Thoracic aorta (tissue), 2 donors: ENCODE data around the gene ATP1A2. TPM values are rescaled to one million over a fixed set of nuclear protein-coding genes. Genes with fewer than 3 reads are reported as not detected.

Experiments
- ATAC-seq: fragments of 150-250 bp; one replicate; pipeline ENCODE4 v1.8.0; 2017; ENCODE audit warnings: low read depth; ENCODE audit not compliant: insufficient number of reproducible peaks, low FRiP score
- DNase-seq: peaks from one replicate; pipeline ENCODE4 v3.0.0-alpha.2; 2020; ENCODE audit warnings: low spot score
- H3K27ac ChIP-seq, 2 donors: fragments of 200-600 bp; sonication (generic); 1 replicate in 1 of 2; 2 replicates in 1 of 2; pipeline ENCODE4 v1.5.1; 2016; ENCODE audit warnings: mild to moderate bottlenecking in 2 of 2, moderate library complexity in 2 of 2
- H3K27me3 ChIP-seq: fragments of 200-600 bp; sonication (generic); replicated peaks from 2 replicates; pipeline ENCODE4 v1.6.0; 2016; ENCODE audit warnings: mild to moderate bottlenecking; ENCODE audit not compliant: insufficient read depth
- H3K36me3 ChIP-seq: fragments of 200-600 bp; sonication (generic); one replicate; pipeline ENCODE4 v1.5.1; 2016
- H3K4me1 ChIP-seq, 2 donors: fragments of 200-600 bp; sonication (generic); 1 replicate in 1 of 2; 2 replicates in 1 of 2; pipeline versions ENCODE4 v1.5.1 to v1.6.0; 2016; ENCODE audit warnings: low read depth in 2 of 2, mild to moderate bottlenecking in 1 of 2; ENCODE audit not compliant: control insufficient read depth in 1 of 2
- H3K4me3 ChIP-seq: fragments of 200-600 bp; sonication (generic); 2 replicates; pipeline ENCODE4 v1.5.1; 2016; ENCODE audit warnings: mild to moderate bottlenecking
- H3K9me3 ChIP-seq: fragments of 200-600 bp; sonication (generic); 2 replicates; pipeline ENCODE4 v1.5.1; 2016
- total RNA-seq, 2 donors: library from RNA; depleted of rRNA; stranded (reverse); fragments of >200 nt; gene quantifications; one replicate each; pipeline versions ENCODE4 v1.1.0 to v1.2.3, GENCODE V29; 2016
- TF ChIP-seq, protein P1 (sequence below): fragments of 200-600 bp; sonication (generic); IDR thresholded peaks from one replicate; pipeline ENCODE4 v1.5.1; 2019; ENCODE audit warnings: antibody characterized with exemption

Gene ATP1A2
- total RNA-seq, 2 donors from 2014 or later = 86.0 to 146 TPM

GRCh38 chr1:160120797-160121196, 5.2 kb downstream of the ATP1A2 start:
- ATAC-seq (no peak), DNase-seq (no peak)
- Histone ChIP-seq H3K4me3 (no peak overlapping the region), H3K27me3 (no peaks in the 10 kb centered on the region), H3K4me1 (peaks cover 33 to 87% of the 10 kb centered on the region in 2 donors), H3K9me3 (no peaks in the 10 kb centered on the region), H3K36me3 (peaks cover 42% of the 10 kb centered on the region), H3K27ac (no peak overlapping the region)
- TF ChIP-seq, protein P1, sequence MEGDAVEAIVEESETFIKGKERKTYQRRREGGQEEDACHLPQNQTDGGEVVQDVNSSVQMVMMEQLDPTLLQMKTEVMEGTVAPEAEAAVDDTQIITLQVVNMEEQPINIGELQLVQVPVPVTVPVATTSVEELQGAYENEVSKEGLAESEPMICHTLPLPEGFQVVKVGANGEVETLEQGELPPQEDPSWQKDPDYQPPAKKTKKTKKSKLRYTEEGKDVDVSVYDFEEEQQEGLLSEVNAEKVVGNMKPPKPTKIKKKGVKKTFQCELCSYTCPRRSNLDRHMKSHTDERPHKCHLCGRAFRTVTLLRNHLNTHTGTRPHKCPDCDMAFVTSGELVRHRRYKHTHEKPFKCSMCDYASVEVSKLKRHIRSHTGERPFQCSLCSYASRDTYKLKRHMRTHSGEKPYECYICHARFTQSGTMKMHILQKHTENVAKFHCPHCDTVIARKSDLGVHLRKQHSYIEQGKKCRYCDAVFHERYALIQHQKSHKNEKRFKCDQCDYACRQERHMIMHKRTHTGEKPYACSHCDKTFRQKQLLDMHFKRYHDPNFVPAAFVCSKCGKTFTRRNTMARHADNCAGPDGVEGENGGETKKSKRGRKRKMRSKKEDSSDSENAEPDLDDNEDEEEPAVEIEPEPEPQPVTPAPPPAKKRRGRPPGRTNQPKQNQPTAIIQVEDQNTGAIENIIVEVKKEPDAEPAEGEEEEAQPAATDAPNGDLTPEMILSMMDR = no peak

- H3K27ac ChIP-seq = no peak overlapping the region
- TF ChIP-seq, protein P1 = no peak
- no peak overlapping the region for H3K4me3 ChIP-seq
- peaks cover 33 to 89% of the 10 kb centered on the region in 2 donors for H3K4me1 ChIP-seq
- H3K36me3 ChIP-seq = peaks cover 42% of the 10 kb centered on the region
- no peaks in the 10 kb centered on the region for H3K9me3 ChIP-seq
- H3K27me3 ChIP-seq = no peaks in the 10 kb centered on the region
- ATAC-seq = no peak
- no peak for DNase-seq
These were observed 5.8 kb downstream of the ATP1A2 start for GRCh38 chr1:160121388-160121787.

GRCh38 chr1:160122978-160123495, 7.5 kb downstream of the ATP1A2 start:
- TF ChIP-seq, protein P1 = no peak
- Histone ChIP-seq H3K4me3 (no peak overlapping the region), H3K27me3 (no peaks in the 10 kb centered on the region), H3K27ac (no peak overlapping the region), H3K36me3 (peaks cover 58% of the 10 kb centered on the region), H3K9me3 (no peaks in the 10 kb centered on the region), H3K4me1 (peaks cover 36 to 91% of the 10 kb centered on the region in 2 donors)
- DNase-seq (no peak), ATAC-seq (no peak)

- DNase-seq = no peak
- Histone ChIP-seq H3K27me3 (no peaks in the 10 kb centered on the region), H3K9me3 (no peaks in the 10 kb centered on the region), H3K27ac (peak overlapping the region; percentile 38 to 67), H3K4me3 (no peak overlapping the region), H3K36me3 (peaks cover 60% of the 10 kb centered on the region), H3K4me1 (peaks cover 29 to 91% of the 10 kb centered on the region in 2 donors)
- ATAC-seq = no peak
- TF ChIP-seq, protein P1 = no peak
These were observed 8.2 kb downstream of the ATP1A2 start for GRCh38 chr1:160123726-160124125.

DNA sequence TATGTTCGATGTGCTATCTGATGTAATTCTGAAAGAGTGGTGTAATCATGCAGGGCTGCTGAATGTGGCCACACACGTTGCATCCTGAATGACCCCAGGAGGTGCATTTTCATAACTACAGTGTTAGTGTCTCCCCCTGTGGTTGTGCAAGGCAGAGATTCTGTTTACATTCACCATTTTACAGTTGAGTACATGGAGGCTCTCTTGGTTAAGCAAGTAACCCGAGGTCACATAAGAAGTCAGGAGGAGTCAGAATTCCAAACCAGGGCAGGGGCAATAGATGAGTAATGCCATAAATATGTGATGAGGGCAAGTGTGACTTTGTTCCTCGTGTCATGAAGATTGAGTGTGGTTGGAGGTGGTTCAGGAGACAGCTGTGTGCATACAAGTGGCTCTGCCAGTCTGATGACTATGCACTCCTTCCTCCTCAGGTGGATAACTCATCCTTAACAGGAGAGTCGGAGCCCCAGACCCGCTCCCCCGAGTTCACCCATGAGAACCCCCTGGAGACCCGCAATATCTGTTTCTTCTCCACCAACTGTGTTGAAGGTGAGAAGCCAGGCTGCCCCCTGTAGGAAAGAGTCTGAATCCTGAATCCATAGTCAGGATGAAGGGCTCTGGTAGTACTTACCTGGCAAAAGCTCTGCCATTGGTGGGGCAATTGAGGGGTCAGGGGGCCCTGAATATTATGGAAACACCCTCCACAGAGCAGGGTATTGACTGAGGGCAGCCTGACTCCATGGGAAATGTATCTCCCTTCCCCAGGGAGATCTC, 9.3 kb downstream of the ATP1A2 start:
- DNase-seq (no peak), ATAC-seq (peak; percentile 69)
- H3K4me1 ChIP-seq = peaks cover 24 to 89% of the 10 kb centered on the region in 2 donors
- no peak overlapping the region for H3K4me3 ChIP-seq
- H3K9me3 ChIP-seq = no peaks in the 10 kb centered on the region
- TF ChIP-seq, protein P1 = no peak
- peaks cover 70% of the 10 kb centered on the region for H3K36me3 ChIP-seq
- peak overlapping the region; percentile 61 to 67 for H3K27ac ChIP-seq
- no peaks in the 10 kb centered on the region for H3K27me3 ChIP-seq
